Myocyte (in vitro differentiated cells): ENCODE data around the gene FCER1A. TPM values are rescaled to one million over a fixed set of nuclear protein-coding genes. Genes with fewer than 3 reads are reported as not detected.
"Not testable (repeated sequence)": the region's sequence is repeated elsewhere in the genome, so short reads cannot be mapped to it uniquely, and the experiment has no call there.

Source experiments
- DNase-seq: peaks from one replicate; pipeline ENCODE4 v3.0.0-alpha.2; 2012; ENCODE audit warnings: low read depth
- total RNA-seq: library from RNA; depleted of rRNA; stranded (reverse); fragments of >200 nt; gene quantifications from 2 replicates; pipeline ENCODE4 v1.2.3, GENCODE V29; 2014

FCER1A gene
- total RNA-seq, 1 donor from 2014 or later, result not detected

- DNase-seq, result not testable (repeated sequence)
Measured at GRCh38 chr1:159349374-159349773, 47.2 kb downstream of the FCER1A start.

DNA sequence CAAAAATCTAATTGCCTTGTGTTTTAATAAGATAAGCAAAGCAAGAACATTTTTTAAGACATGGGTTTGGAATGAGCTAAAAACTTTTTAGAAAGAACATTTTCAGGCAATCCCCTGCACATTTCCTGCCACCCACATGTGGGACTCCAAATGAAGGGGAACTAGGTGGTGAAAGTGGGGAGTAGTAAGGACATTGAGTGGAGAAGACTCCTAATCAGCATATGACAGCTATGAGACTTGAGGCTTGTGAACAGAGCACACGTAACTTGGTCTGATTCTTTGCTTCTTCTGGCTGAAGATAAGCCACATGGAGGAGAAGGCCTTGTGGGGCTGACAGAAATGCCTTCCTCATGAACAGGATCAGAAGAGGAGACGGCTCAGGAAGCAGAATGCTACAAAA is 50.3 kb downstream of the FCER1A start:
- DNase-seq, result no peak

Other genes starting within 250 kb of the FCER1A start
- gene AIM2, start 225.6 kb upstream of the FCER1A start, total RNA-seq, result not detected in 2 replicates
- 1.4 and 2.5 TPM in 2 replicates for gene CADM3, start 130.7 kb upstream of the FCER1A start, total RNA-seq
- gene ACKR1, start 97.5 kb upstream of the FCER1A start, total RNA-seq, result 0.78 TPM in 1 of 2 replicates, not detected in the other
- not detected in 2 replicates for gene OR10J4, start 129.9 kb downstream of the FCER1A start, total RNA-seq
- gene OR10J1, start 137.4 kb downstream of the FCER1A start, total RNA-seq, result not detected in 2 replicates
- not detected in 2 replicates for gene OR10J5, start 233.7 kb downstream of the FCER1A start, total RNA-seq